WTC11 (cell line): ENCODE results near the gene FILIP1L. TPM values are rescaled to one million over a fixed set of nuclear protein-coding genes. Genes with fewer than 3 reads are reported as not detected.

Experiments
- ATAC-seq: fragments of 200-7000 bp; cut with Tn5 transposase; 2 replicates; pipeline ENCODE4 v1.10.0; 2021; ENCODE audit warnings: mild to moderate bottlenecking, moderate library complexity
- CTCF ChIA-PET: fragments of 300-600 bp; sonication (Branson Sonifier 250); formaldehyde crosslinking; loops from one replicate; lab custom pipeline; 2021; ENCODE audit warnings: antibody characterized with exemption; lab: Charles Lee
- POLR2A ChIA-PET: fragments of 350-600 bp; sonication (Branson Sonifier 250); formaldehyde crosslinking; loops from one replicate; lab custom pipeline; 2021; ENCODE audit warnings: antibody characterized with exemption; lab: Charles Lee
- DNase-seq: peaks from one replicate; pipeline ENCODE4 v3.0.0; 2021; ENCODE audit warnings: low spot score
- H3K27ac Mint-ChIP-seq: 2 replicates; pipeline ENCODE4 v1.8.0; 2021; ENCODE audit warnings: mixed read lengths
- H3K27me3 Mint-ChIP-seq: 2 replicates; pipeline ENCODE4 v1.8.0; 2021; ENCODE audit warnings: low read depth, mild to moderate bottlenecking, moderate library complexity, mixed read lengths
- H3K36me3 Mint-ChIP-seq: 2 replicates; pipeline ENCODE4 v1.8.0; 2021; ENCODE audit warnings: mixed read lengths
- H3K4me1 Mint-ChIP-seq: 2 replicates; pipeline ENCODE4 v1.8.0; 2022; ENCODE audit warnings: mixed read lengths
- H3K4me3 Mint-ChIP-seq: 2 replicates; pipeline ENCODE4 v1.8.0; 2021; ENCODE audit warnings: mild to moderate bottlenecking, moderate library complexity, mixed read lengths
- H3K9me3 Mint-ChIP-seq: 2 replicates; pipeline ENCODE4 v1.8.0; 2021; ENCODE audit warnings: mixed read lengths
- ATF1 ChIP-seq: sonication (generic); formaldehyde crosslinking; IDR thresholded peaks from 2 replicates; pipeline ENCODE4 v1.8.1; 2023; ENCODE audit warnings: mild to moderate bottlenecking, moderate library complexity, missing genetic modification reagents
- ELF4 ChIP-seq: sonication (generic); formaldehyde crosslinking; IDR thresholded peaks from 2 replicates; pipeline ENCODE4 v1.8.1; 2022; ENCODE audit warnings: low read depth, mild to moderate bottlenecking, moderate library complexity, missing genetic modification reagents
- HMGA2 ChIP-seq: fragments of 250-450 bp; sonication (Bioruptor Pico); IDR thresholded peaks from 2 replicates; pipeline ENCODE4 v1.4.0; 2021; ENCODE audit warnings: mild to moderate bottlenecking, moderate library complexity
- NFYB ChIP-seq: sonication (generic); formaldehyde crosslinking; conservative IDR thresholded peaks from 2 replicates; pipeline ENCODE4 v1.8.0; 2022; ENCODE audit warnings: low read depth, missing genetic modification reagents
- NR3C1 ChIP-seq: sonication (generic); formaldehyde crosslinking; conservative IDR thresholded peaks from 2 replicates; pipeline ENCODE4 v1.8.1; 2023; ENCODE audit warnings: low read depth, mild to moderate bottlenecking, missing genetic modification reagents
- RELA ChIP-seq: sonication (generic); formaldehyde crosslinking; IDR thresholded peaks from 2 replicates; pipeline ENCODE4 v1.8.1; 2022; ENCODE audit warnings: missing genetic modification reagents, mild to moderate bottlenecking, borderline replicate concordance
- ZNF263 ChIP-seq: sonication (generic); formaldehyde crosslinking; IDR thresholded peaks from 2 replicates; pipeline ENCODE4 v1.8.1; 2022; ENCODE audit warnings: low read depth, mild to moderate bottlenecking, moderate library complexity, missing genetic modification reagents
- total RNA-seq: library from RNA; stranded (reverse); gene quantifications from 3 replicates; pipeline ENCODE4 v1.2.3, GENCODE V29; 2021
- TF ChIP-seq, protein P1 (sequence below): fragments of 250-450 bp; sonication (Bioruptor Pico); IDR thresholded peaks from 2 replicates; pipeline ENCODE4 v2.1.2; 2022; ENCODE audit warnings: mild to moderate bottlenecking, moderate library complexity
- TF ChIP-seq, protein P2 (sequence below): fragments of 200-600 bp; IDR thresholded peaks from 2 replicates; pipeline ENCODE4 v1.8.0; 2022; ENCODE audit warnings: antibody characterized with exemption
- TF ChIP-seq, protein P3 (sequence below): sonication (generic); formaldehyde crosslinking; IDR thresholded peaks from 2 replicates; pipeline ENCODE4 v1.8.1; 2023; ENCODE audit warnings: mild to moderate bottlenecking, missing genetic modification reagents, borderline replicate concordance
- TF ChIP-seq, protein P4 (sequence below): sonication (generic); formaldehyde crosslinking; IDR thresholded peaks from 2 replicates; pipeline ENCODE4 v1.8.0; 2022; ENCODE audit warnings: mild to moderate bottlenecking, missing genetic modification reagents
- TF ChIP-seq, protein P5 (sequence below): sonication (generic); formaldehyde crosslinking; IDR thresholded peaks from 2 replicates; pipeline ENCODE4 v1.8.1; 2022; ENCODE audit warnings: low read depth, mild to moderate bottlenecking, moderate library complexity, missing genetic modification reagents, borderline replicate concordance
- TF ChIP-seq, protein P6 (sequence below): fragments of 250-450 bp; sonication (Bioruptor Pico); IDR thresholded peaks from 2 replicates; pipeline ENCODE4 v1.9.0; 2021; ENCODE audit warnings: mild to moderate bottlenecking
- TF ChIP-seq, protein P7 (sequence below): sonication (generic); formaldehyde crosslinking; IDR thresholded peaks from 2 replicates; pipeline ENCODE4 v1.8.0; 2023; ENCODE audit warnings: missing genetic modification reagents, mild to moderate bottlenecking, borderline replicate concordance
- TF ChIP-seq, protein P8 (sequence below): sonication (generic); formaldehyde crosslinking; IDR thresholded peaks from 2 replicates; pipeline ENCODE4 v1.8.0; 2023; ENCODE audit warnings: mild to moderate bottlenecking, missing genetic modification reagents

FILIP1L gene
- total RNA-seq, 1 experiment from 2014 or later: 0.17 TPM

DNA sequence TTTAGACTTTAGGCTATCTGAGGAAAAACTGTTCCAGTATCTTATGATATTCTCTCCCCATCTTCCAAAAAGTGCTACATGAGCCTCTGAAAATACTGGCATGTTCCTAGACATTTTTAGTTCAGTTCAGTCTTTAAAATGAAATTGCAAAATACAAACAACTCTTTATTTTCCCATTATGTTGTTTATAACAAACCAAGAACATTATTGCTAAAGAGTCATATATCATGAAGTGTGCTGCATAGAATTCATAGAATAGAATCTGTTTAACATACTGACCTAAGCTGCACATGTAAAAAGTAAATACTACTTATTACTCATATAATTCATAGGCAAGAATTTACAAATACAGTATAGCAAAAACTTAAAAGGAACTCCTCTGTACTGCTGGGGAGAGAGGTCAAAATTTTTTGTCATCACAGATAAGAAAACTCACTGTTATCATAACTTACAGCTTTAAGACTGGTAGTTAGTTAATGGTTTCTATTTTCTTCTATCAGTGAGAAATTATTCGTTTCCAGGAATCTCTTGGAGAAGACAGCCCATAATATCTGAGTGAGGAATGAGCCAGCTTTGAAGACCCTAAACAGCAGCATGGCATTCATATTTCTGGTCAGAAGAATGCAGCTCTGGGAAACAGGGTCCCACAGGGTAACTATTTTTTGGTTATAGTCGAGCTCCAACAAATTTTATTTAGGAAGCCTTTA is 32.2 kb downstream of the FILIP1L start:
- no peak for DNase-seq
- ChIA-PET CTCF (interaction anchor here (2.4 kb wide), 1 partner anchor 172 kb away, joined by 7 read pairs; no protein-coding TSS in a partner anchor), POLR2A (no interaction called here)
- Mint-ChIP-seq H3K4me3 (no peak overlapping the region), H3K27me3 (no peaks in the 10 kb centered on the region), H3K9me3 (no peaks in the 10 kb centered on the region), H3K36me3 (no peaks in the 10 kb centered on the region), H3K27ac (no peak overlapping the region), H3K4me1 (peaks cover 15% of the 10 kb centered on the region)
- no peak for ATAC-seq
- no peak for TF ChIP-seq ATF1 (CRISPR knock-in tag)
- TF ChIP-seq, protein P1, sequence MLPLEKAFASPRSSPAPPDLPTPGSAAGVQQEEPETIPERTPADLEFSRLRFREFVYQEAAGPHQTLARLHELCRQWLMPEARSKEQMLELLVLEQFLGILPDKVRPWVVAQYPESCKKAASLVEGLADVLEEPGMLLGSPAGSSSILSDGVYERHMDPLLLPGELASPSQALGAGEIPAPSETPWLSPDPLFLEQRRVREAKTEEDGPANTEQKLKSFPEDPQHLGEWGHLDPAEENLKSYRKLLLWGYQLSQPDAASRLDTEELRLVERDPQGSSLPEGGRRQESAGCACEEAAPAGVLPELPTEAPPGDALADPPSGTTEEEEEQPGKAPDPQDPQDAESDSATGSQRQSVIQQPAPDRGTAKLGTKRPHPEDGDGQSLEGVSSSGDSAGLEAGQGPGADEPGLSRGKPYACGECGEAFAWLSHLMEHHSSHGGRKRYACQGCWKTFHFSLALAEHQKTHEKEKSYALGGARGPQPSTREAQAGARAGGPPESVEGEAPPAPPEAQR: no peak
- TF ChIP-seq ELF4 (CRISPR knock-in tag): no peak
- TF ChIP-seq, protein P2, sequence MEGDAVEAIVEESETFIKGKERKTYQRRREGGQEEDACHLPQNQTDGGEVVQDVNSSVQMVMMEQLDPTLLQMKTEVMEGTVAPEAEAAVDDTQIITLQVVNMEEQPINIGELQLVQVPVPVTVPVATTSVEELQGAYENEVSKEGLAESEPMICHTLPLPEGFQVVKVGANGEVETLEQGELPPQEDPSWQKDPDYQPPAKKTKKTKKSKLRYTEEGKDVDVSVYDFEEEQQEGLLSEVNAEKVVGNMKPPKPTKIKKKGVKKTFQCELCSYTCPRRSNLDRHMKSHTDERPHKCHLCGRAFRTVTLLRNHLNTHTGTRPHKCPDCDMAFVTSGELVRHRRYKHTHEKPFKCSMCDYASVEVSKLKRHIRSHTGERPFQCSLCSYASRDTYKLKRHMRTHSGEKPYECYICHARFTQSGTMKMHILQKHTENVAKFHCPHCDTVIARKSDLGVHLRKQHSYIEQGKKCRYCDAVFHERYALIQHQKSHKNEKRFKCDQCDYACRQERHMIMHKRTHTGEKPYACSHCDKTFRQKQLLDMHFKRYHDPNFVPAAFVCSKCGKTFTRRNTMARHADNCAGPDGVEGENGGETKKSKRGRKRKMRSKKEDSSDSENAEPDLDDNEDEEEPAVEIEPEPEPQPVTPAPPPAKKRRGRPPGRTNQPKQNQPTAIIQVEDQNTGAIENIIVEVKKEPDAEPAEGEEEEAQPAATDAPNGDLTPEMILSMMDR: no peak
- TF ChIP-seq, protein P3, sequence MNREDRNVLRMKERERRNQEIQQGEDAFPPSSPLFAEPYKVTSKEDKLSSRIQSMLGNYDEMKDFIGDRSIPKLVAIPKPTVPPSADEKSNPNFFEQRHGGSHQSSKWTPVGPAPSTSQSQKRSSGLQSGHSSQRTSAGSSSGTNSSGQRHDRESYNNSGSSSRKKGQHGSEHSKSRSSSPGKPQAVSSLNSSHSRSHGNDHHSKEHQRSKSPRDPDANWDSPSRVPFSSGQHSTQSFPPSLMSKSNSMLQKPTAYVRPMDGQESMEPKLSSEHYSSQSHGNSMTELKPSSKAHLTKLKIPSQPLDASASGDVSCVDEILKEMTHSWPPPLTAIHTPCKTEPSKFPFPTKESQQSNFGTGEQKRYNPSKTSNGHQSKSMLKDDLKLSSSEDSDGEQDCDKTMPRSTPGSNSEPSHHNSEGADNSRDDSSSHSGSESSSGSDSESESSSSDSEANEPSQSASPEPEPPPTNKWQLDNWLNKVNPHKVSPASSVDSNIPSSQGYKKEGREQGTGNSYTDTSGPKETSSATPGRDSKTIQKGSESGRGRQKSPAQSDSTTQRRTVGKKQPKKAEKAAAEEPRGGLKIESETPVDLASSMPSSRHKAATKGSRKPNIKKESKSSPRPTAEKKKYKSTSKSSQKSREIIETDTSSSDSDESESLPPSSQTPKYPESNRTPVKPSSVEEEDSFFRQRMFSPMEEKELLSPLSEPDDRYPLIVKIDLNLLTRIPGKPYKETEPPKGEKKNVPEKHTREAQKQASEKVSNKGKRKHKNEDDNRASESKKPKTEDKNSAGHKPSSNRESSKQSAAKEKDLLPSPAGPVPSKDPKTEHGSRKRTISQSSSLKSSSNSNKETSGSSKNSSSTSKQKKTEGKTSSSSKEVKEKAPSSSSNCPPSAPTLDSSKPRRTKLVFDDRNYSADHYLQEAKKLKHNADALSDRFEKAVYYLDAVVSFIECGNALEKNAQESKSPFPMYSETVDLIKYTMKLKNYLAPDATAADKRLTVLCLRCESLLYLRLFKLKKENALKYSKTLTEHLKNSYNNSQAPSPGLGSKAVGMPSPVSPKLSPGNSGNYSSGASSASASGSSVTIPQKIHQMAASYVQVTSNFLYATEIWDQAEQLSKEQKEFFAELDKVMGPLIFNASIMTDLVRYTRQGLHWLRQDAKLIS (CRISPR knock-in tag): no peak
- TF ChIP-seq NFYB (CRISPR knock-in tag): no peak
- TF ChIP-seq, protein P4, sequence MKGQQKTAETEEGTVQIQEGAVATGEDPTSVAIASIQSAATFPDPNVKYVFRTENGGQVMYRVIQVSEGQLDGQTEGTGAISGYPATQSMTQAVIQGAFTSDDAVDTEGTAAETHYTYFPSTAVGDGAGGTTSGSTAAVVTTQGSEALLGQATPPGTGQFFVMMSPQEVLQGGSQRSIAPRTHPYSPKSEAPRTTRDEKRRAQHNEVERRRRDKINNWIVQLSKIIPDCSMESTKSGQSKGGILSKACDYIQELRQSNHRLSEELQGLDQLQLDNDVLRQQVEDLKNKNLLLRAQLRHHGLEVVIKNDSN: no peak
- TF ChIP-seq, protein P5, sequence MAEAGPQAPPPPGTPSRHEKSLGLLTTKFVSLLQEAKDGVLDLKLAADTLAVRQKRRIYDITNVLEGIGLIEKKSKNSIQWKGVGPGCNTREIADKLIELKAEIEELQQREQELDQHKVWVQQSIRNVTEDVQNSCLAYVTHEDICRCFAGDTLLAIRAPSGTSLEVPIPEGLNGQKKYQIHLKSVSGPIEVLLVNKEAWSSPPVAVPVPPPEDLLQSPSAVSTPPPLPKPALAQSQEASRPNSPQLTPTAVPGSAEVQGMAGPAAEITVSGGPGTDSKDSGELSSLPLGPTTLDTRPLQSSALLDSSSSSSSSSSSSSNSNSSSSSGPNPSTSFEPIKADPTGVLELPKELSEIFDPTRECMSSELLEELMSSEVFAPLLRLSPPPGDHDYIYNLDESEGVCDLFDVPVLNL (CRISPR knock-in tag): no peak
- TF ChIP-seq, protein P6, sequence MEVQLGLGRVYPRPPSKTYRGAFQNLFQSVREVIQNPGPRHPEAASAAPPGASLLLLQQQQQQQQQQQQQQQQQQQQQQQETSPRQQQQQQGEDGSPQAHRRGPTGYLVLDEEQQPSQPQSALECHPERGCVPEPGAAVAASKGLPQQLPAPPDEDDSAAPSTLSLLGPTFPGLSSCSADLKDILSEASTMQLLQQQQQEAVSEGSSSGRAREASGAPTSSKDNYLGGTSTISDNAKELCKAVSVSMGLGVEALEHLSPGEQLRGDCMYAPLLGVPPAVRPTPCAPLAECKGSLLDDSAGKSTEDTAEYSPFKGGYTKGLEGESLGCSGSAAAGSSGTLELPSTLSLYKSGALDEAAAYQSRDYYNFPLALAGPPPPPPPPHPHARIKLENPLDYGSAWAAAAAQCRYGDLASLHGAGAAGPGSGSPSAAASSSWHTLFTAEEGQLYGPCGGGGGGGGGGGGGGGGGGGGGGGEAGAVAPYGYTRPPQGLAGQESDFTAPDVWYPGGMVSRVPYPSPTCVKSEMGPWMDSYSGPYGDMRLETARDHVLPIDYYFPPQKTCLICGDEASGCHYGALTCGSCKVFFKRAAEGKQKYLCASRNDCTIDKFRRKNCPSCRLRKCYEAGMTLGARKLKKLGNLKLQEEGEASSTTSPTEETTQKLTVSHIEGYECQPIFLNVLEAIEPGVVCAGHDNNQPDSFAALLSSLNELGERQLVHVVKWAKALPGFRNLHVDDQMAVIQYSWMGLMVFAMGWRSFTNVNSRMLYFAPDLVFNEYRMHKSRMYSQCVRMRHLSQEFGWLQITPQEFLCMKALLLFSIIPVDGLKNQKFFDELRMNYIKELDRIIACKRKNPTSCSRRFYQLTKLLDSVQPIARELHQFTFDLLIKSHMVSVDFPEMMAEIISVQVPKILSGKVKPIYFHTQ: no peak
- TF ChIP-seq HMGA2 (CRISPR knock-in tag): no peak
- TF ChIP-seq NR3C1 (CRISPR knock-in tag): no peak
- TF ChIP-seq, protein P7, sequence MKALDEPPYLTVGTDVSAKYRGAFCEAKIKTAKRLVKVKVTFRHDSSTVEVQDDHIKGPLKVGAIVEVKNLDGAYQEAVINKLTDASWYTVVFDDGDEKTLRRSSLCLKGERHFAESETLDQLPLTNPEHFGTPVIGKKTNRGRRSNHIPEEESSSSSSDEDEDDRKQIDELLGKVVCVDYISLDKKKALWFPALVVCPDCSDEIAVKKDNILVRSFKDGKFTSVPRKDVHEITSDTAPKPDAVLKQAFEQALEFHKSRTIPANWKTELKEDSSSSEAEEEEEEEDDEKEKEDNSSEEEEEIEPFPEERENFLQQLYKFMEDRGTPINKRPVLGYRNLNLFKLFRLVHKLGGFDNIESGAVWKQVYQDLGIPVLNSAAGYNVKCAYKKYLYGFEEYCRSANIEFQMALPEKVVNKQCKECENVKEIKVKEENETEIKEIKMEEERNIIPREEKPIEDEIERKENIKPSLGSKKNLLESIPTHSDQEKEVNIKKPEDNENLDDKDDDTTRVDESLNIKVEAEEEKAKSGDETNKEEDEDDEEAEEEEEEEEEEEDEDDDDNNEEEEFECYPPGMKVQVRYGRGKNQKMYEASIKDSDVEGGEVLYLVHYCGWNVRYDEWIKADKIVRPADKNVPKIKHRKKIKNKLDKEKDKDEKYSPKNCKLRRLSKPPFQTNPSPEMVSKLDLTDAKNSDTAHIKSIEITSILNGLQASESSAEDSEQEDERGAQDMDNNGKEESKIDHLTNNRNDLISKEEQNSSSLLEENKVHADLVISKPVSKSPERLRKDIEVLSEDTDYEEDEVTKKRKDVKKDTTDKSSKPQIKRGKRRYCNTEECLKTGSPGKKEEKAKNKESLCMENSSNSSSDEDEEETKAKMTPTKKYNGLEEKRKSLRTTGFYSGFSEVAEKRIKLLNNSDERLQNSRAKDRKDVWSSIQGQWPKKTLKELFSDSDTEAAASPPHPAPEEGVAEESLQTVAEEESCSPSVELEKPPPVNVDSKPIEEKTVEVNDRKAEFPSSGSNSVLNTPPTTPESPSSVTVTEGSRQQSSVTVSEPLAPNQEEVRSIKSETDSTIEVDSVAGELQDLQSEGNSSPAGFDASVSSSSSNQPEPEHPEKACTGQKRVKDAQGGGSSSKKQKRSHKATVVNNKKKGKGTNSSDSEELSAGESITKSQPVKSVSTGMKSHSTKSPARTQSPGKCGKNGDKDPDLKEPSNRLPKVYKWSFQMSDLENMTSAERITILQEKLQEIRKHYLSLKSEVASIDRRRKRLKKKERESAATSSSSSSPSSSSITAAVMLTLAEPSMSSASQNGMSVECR (CRISPR knock-in tag): no peak
- no peak for TF ChIP-seq RELA (CRISPR knock-in tag)
- TF ChIP-seq, protein P8, sequence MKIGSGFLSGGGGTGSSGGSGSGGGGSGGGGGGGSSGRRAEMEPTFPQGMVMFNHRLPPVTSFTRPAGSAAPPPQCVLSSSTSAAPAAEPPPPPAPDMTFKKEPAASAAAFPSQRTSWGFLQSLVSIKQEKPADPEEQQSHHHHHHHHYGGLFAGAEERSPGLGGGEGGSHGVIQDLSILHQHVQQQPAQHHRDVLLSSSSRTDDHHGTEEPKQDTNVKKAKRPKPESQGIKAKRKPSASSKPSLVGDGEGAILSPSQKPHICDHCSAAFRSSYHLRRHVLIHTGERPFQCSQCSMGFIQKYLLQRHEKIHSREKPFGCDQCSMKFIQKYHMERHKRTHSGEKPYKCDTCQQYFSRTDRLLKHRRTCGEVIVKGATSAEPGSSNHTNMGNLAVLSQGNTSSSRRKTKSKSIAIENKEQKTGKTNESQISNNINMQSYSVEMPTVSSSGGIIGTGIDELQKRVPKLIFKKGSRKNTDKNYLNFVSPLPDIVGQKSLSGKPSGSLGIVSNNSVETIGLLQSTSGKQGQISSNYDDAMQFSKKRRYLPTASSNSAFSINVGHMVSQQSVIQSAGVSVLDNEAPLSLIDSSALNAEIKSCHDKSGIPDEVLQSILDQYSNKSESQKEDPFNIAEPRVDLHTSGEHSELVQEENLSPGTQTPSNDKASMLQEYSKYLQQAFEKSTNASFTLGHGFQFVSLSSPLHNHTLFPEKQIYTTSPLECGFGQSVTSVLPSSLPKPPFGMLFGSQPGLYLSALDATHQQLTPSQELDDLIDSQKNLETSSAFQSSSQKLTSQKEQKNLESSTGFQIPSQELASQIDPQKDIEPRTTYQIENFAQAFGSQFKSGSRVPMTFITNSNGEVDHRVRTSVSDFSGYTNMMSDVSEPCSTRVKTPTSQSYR: no peak
- TF ChIP-seq ZNF263: no peak
